Skeletal muscle satellite cell (primary cell): Measurements from ENCODE around the gene NDUFAB1.
A peak's percentile ranks its signal among the peaks of the same experiment; 100 is the strongest.
"Not testable (repeated sequence)": the region's sequence is repeated elsewhere in the genome, so short reads cannot be mapped to it uniquely, and the experiment has no call there.

Source experiments
- H3K27me3 ChIP-seq: 2 replicates; pipeline ENCODE4 v1.7.0; 2013; ENCODE audit warnings: low read length; ENCODE audit not compliant: control insufficient read depth, insufficient read depth
- H3K36me3 ChIP-seq: 2 replicates; pipeline ENCODE4 v1.7.0; 2013; ENCODE audit warnings: mild to moderate bottlenecking, control low read depth, low read length; ENCODE audit not compliant: insufficient read depth
- H3K4me1 ChIP-seq: 2 replicates; pipeline ENCODE4 v1.7.0; 2013; ENCODE audit warnings: low read length; ENCODE audit not compliant: control insufficient read depth, insufficient read depth
- H3K4me2 ChIP-seq: 2 replicates; pipeline ENCODE4 v1.7.0; 2013; ENCODE audit warnings: mild to moderate bottlenecking, low read length
- H3K4me3 ChIP-seq: 2 replicates; pipeline ENCODE4 v1.7.0; 2013; ENCODE audit warnings: low read length
- H3K9ac ChIP-seq: 2 replicates; pipeline ENCODE4 v1.7.0; 2013; ENCODE audit warnings: mild to moderate bottlenecking, low read depth, low read length, moderate library complexity
- H3K9me3 ChIP-seq: replicated peaks from 2 replicates; pipeline ENCODE4 v1.7.0; 2013; ENCODE audit warnings: mild to moderate bottlenecking, control low read depth, low read length

Gene NDUFAB1

DNA sequence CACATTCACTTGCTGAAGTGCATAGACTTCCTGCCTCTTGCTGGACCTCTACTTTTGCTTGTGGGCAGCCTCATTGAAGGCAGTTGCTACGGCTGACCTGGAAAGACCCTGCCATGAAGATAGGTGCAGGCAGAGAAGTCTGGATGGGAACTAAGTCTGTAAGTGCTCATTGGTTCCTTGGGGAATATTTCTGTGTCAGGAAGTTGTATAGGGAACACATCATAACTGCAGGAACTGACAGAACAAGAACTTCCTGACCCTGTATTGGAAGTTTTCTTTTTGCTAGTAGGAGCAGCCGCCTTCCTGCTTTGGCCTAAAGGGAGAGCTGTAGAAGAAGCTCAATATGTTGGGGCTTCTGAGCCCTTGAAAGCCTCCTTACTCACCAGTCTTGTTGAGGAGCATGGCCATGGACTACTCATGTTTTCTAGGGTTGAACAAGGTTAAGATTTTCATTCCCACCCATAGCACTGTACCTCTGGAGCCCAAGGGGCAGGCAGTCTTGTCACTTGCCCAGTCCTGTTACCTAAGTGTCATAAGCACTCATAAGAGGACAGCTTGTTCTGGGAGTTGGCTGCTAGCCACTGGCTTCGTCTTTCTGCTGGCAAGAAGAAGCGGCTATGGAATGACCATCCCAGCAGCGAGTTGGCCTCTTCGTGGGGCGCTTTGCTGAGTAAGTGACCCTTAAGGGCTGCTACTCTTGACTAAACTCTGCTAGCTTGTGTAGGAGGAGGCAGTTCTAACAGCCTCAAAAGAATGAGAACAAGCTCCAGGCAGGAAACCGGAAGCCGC lies 31.3 kb downstream of the NDUFAB1 start:
- H3K9me3 ChIP-seq, result no peaks in the 10 kb centered on the region
- peaks cover 80% of the 10 kb centered on the region for H3K36me3 ChIP-seq
- H3K4me1 ChIP-seq, result peaks cover 4% of the 10 kb centered on the region
- no peak overlapping the region for H3K4me2 ChIP-seq
- no peak overlapping the region for H3K4me3 ChIP-seq
- H3K9ac ChIP-seq, result no peak overlapping the region
- H3K27me3 ChIP-seq, result no peaks in the 10 kb centered on the region

DNA sequence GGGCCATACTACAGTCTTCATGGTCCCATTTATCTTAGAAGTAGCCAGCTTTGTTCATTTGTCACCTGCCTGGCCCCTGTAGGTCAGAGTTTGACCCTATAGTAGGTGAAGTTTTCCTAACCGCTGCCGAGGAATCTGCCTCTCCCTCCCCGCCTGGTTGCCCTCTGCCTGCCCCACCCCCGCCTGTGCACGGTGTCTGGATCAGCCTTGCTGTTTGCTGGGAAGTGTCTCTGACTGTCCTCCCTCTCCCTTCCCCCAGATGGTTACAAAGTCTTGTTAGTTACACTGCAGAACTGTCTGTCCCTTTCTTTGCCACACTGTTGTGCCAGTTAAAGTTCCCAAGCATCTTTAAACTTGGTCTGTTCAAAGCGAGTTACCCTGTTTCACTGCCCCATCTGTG lies 32.9 kb downstream of the NDUFAB1 start:
- Histone ChIP-seq H3K4me3 (no peak overlapping the region), H3K9me3 (no peaks in the 10 kb centered on the region), H3K4me2 (no peak overlapping the region), H3K27me3 (no peaks in the 10 kb centered on the region), H3K36me3 (peaks cover 81% of the 10 kb centered on the region), H3K9ac (no peak overlapping the region), H3K4me1 (peaks cover 11% of the 10 kb centered on the region)

DNA sequence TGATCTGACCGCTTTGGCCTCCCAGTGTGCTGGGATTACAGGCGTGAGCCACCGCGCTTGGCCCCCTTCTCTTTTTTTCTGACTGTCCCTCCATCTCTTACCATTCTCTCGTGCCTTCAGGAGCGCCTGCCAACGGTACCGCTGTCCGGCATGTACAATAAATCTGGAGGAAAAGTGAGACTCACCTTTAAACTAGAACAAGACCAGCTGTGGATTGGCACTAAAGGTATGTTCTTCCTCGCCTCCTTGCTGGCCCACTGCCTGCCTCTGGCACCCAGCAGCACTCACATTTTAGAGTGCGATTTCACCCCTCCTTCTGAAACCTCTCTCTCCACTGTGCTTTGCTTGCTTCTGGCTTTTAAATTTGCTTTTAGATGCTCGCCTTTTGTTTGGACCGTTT lies 33.6 kb downstream of the NDUFAB1 start:
- Histone ChIP-seq H3K4me1 (peaks cover 11% of the 10 kb centered on the region), H3K4me3 (no peak overlapping the region), H3K4me2 (no peak overlapping the region), H3K27me3 (no peaks in the 10 kb centered on the region), H3K9ac (no peak overlapping the region), H3K9me3 (no peaks in the 10 kb centered on the region), H3K36me3 (peaks cover 76% of the 10 kb centered on the region)

DNA sequence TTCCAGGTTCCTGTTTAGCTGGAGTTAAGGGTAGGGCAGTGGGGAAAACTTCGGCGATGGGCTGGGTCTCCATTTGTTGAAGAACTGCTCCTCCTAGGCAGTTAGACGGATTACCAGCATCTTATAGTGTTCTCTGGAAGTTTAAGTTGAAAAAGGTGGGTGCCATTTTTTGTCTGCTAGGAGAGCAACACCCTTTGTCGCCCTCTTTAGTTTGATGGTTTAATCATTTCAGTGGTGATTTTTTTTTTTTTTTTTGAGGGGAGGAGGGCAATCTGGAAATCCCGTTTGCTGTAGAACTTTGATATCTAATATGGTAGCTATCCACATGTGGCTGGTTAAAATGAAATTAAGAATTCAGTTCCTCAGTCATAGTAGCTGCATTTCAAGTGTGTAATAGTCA lies 34.5 kb downstream of the NDUFAB1 start:
- Histone ChIP-seq H3K9ac (no peak overlapping the region), H3K4me1 (peaks cover 14% of the 10 kb centered on the region), H3K9me3 (no peaks in the 10 kb centered on the region), H3K36me3 (peaks cover 66% of the 10 kb centered on the region), H3K4me2 (no peak overlapping the region), H3K4me3 (no peak overlapping the region), H3K27me3 (no peaks in the 10 kb centered on the region)

DNA sequence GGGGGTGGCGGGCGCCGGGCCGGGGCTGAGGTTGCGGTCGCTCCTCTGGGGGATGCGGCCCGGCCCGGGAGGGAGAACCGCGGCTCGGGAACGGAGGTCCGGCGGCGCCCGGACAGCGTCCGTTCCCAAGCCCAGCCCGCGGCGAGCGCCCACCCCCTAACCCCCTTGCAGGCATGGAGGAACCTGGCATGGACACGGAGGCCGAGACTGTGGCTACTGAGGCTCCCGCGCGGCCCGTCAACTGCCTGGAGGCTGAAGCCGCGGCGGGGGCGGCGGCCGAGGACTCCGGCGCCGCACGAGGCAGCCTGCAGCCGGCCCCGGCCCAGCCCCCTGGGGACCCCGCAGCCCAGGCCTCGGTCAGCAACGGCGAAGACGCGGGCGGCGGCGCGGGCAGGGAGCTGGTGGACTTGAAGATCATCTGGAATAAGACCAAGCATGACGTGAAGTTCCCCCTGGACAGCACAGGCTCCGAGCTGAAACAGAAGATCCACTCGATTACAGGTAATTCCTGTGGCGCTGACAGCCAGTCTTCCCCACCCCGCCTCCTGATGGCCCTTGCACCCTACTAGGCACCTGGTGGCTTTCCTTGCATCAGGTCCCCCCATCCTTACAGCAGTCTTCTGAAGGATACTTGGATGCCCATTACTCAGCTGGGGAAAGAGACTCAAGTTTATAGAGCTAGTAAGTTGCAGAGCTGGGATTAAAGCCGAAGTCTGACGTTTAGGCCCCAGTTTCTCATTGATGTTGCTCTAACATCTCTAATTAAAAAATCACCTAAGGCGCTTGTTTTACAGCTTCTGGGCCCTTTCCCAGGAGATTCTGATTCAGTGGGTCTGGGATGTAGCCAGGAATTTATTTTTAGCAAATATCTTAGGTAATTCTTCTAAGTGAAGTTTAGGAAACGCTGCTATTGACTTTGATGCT lies 38.1 kb downstream of the NDUFAB1 start:
- H3K36me3 ChIP-seq, result peaks cover 42% of the 10 kb centered on the region
- H3K27me3 ChIP-seq, result no peaks in the 10 kb centered on the region
- peak overlapping the region; percentile 99 for H3K9ac ChIP-seq
- peaks cover 15% of the 10 kb centered on the region for H3K4me1 ChIP-seq
- H3K9me3 ChIP-seq, result no peaks in the 10 kb centered on the region
- peak overlapping the region; percentile 100 for H3K4me2 ChIP-seq
- peak overlapping the region; percentile 96 for H3K4me3 ChIP-seq

DNA sequence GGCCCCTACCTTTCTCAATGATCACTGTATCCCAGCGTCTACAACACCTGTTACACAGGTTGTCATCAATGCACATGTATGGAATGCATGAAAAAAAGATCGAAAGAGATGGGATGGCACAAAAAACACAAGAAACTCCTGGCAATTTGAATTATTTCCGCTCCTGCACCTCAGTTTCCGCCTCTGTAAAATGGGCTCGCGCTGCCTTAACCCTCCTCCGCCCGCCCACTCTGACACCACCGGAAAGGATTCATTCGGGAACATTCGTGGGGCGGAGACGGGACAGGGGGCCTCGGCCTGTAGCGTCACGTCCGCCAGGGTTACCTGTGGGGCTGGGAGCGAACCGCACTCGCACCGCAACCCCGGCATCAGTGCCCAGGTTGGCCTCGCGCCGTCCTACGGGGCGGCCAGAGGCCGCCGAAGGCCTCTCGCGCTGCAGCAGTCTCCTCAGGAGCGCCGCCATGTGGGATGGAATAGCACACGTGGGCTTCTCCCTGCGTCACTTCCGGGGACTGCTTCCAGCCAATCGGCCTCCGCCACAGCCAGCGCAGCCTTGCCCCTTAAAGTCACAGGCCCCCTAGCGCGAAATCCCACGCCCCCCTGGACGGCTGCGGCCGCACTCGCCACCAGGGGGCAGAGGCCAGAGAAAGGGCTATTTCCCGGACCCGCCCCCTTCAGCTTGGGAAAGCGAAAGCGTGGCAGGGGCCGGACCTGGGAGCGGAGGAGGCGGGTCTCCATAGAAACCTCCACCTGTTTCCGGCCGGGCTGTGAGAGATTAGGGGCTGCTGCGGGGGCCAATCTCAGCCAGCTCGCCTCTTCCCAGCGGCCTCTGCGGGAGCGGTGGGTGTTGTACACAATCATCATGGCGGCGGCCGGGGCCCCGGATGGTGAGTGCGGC lies 39.0 kb downstream of the NDUFAB1 start, which contains the start of the genes EARS2 and UBFD1:
EARS2 (minus strand) TSS at position 470 of the 898 bp plus-strand sequence; CDS start at position 463, 7 bp downstream.
UBFD1 (plus strand) TSS at position 847 of the 898 bp plus-strand sequence; CDS start at position 863, 16 bp downstream.
- Histone ChIP-seq H3K9me3 (no peaks in the 10 kb centered on the region), H3K36me3 (peaks cover 40% of the 10 kb centered on the region), H3K27me3 (no peaks in the 10 kb centered on the region), H3K4me2 (peak within 1 kb of the TSS; percentile 100), H3K4me1 (peaks cover 15% of the 10 kb centered on the region), H3K4me3 (peak within 1 kb of the TSS; percentile 96), H3K9ac (peak within 1 kb of the TSS; percentile 99)

DNA sequence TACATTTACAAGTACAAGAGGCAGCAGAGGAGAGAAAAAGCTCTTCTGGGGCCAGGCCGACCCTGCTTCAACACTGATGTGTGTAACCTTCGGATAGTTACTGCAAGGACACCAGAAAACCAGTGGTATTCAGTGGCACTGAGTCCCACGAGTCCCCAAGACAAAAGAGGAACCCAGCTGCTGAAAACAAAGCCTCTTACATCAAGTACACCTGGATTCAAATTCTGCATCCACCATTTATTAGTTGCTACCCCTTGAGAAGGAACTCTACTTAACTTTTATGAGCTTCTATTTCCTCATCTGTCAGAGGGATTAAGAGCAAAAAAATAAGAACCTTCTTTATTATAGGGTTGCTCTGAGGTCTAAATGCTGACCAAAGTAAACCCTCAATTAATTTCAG lies 41.6 kb downstream of the NDUFAB1 start:
- H3K36me3 ChIP-seq, result peaks cover 30% of the 10 kb centered on the region
- no peak overlapping the region for H3K4me2 ChIP-seq
- no peak overlapping the region for H3K4me3 ChIP-seq
- peaks cover 12% of the 10 kb centered on the region for H3K4me1 ChIP-seq
- no peaks in the 10 kb centered on the region for H3K9me3 ChIP-seq
- H3K9ac ChIP-seq, result no peak overlapping the region
- H3K27me3 ChIP-seq, result no peaks in the 10 kb centered on the region

DNA sequence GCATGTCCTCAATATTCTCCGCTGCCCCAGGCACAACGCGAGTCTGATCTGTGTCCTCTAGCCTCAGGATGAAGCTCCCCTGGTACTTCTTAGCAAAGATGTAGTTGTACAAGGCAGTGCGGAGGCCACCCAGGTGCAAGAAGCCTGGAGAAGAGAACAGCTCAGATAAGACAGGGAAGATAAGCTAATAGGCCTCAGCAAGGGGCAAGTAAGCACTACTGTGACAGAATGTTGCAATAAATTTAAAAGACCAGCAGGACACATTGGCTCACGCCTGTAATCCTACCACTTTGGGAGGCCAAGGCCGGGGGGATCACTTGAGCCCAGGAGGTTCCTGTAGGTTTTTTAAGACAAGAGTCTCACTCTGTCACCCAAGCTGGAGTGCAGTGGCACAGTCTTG lies 44.0 kb downstream of the NDUFAB1 start:
- Histone ChIP-seq H3K27me3 (no peaks in the 10 kb centered on the region), H3K9me3 (no peaks in the 10 kb centered on the region), H3K4me3 (no peak overlapping the region), H3K4me1 (peaks cover 4% of the 10 kb centered on the region), H3K9ac (no peak overlapping the region), H3K4me2 (no peak overlapping the region), H3K36me3 (peaks cover 36% of the 10 kb centered on the region)

DNA sequence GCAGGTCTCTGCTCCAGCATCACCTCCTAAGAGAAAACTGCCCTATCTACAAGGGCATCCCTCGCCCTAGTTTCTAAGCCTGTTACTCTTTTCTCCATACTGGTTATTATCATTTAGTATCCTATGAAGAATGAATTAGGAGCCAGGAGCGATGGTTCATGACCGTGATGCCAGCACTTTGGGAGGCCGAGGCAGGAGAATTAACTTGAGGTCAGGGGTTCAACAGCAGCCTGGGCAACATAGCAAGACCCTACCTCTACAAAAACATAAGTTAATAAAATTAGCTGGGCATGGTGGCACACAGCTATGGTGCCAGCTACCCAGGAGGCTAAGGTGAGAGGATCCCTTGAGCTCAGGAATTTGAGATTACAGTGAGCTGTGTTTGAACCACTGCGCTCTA lies 46.2 kb downstream of the NDUFAB1 start:
- peaks cover 56% of the 10 kb centered on the region for H3K36me3 ChIP-seq
- H3K4me2 ChIP-seq, result no peak overlapping the region
- no peak overlapping the region for H3K9ac ChIP-seq
- no peaks in the 10 kb centered on the region for H3K4me1 ChIP-seq
- H3K4me3 ChIP-seq, result no peak overlapping the region
- H3K27me3 ChIP-seq, result no peaks in the 10 kb centered on the region
- H3K9me3 ChIP-seq, result no peaks in the 10 kb centered on the region

DNA sequence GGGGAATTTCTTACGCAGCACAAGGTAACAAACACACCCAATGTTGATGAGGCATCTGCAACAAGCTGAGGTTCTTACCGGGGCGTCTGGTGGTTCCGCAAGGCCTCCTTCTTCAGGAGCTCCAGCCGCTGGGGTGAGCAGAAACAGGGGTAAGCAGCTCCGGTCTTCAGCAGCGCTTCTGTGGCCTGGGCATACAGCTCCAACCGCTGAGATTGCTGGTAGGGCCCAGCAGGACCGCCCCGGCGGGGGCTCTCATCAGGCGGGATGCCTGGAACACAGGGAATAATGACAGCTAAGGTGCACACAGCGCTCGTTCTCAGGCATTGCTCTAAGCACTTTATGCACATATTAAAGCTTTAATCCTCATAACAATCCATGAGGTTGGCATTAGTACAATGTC lies 51.7 kb downstream of the NDUFAB1 start:
- H3K27me3 ChIP-seq, result no peaks in the 10 kb centered on the region
- H3K4me3 ChIP-seq, result no peak overlapping the region
- no peak overlapping the region for H3K9ac ChIP-seq
- peaks cover under 1% of the 10 kb centered on the region for H3K4me1 ChIP-seq
- H3K4me2 ChIP-seq, result no peak overlapping the region
- peaks cover 47% of the 10 kb centered on the region for H3K36me3 ChIP-seq
- H3K9me3 ChIP-seq, result no peaks in the 10 kb centered on the region

DNA sequence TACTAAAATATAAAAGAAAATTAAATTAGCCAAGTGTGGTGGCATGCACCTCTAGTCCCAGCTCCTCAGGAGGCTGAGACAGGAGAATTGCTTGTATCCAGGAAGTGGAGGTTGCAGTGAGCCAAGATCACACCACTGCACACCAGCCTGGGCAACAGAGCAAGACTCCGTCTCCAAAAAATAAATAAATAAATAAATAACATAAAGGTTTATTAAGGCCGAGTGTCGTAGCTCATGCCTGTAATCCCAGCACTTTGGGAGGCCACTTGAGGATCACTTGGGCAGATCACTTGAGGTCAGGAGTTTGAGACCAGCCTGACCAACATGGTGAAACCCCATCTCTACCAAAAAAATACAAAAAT lies 55.3 kb downstream of the NDUFAB1 start:
- H3K27me3 ChIP-seq, H3K9me3 ChIP-seq, H3K4me2 ChIP-seq, H3K9ac ChIP-seq, H3K4me3 ChIP-seq: not testable (repeated sequence)
- H3K4me1 ChIP-seq, result peaks cover 14% of the 10 kb centered on the region
- peaks cover 22% of the 10 kb centered on the region for H3K36me3 ChIP-seq
